ENCODE results near the gene SH2D3A.

GRCh38 chr19:6809262-6809661 is 42.0 kb upstream of the SH2D3A start:
- TF ChIP-seq, protein P1, sequence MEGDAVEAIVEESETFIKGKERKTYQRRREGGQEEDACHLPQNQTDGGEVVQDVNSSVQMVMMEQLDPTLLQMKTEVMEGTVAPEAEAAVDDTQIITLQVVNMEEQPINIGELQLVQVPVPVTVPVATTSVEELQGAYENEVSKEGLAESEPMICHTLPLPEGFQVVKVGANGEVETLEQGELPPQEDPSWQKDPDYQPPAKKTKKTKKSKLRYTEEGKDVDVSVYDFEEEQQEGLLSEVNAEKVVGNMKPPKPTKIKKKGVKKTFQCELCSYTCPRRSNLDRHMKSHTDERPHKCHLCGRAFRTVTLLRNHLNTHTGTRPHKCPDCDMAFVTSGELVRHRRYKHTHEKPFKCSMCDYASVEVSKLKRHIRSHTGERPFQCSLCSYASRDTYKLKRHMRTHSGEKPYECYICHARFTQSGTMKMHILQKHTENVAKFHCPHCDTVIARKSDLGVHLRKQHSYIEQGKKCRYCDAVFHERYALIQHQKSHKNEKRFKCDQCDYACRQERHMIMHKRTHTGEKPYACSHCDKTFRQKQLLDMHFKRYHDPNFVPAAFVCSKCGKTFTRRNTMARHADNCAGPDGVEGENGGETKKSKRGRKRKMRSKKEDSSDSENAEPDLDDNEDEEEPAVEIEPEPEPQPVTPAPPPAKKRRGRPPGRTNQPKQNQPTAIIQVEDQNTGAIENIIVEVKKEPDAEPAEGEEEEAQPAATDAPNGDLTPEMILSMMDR (conservative IDR thresholded peaks at IDR 0.05; ENCODE audit: low read length), result no peak
- no peak for TF ChIP-seq EZH2phosphoT487 (IDR thresholded peaks at IDR 0.05; ENCODE audit: borderline replicate concordance)
